HG03108 (cell line): ENCODE measurements around the gene ZBTB40.

ENCODE experiments used
- ATAC-seq: cut with Tn5 transposase; IDR thresholded peaks from one replicate; pipeline ENCODE4 v1.9.1; 2021; ENCODE audit warnings: moderate library complexity; ENCODE audit not compliant: unreplicated experiment

The ZBTB40 gene

GRCh38 chr1:22451702-22452480, at the start of gene ZBTB40:
ZBTB40 (plus strand) TSS chr1:22451851; CDS start chr1:22489949, 38,098 bp downstream.
- peak; percentile 68 for ATAC-seq

GRCh38 chr1:22402356-22403053, 49.1 kb upstream of the ZBTB40 start:
- no peak for ATAC-seq

GRCh38 chr1:22404486-22404885, 47.2 kb upstream of the ZBTB40 start:
- ATAC-seq: no peak

GRCh38 chr1:22406722-22407495, 44.7 kb upstream of the ZBTB40 start:
- no peak for ATAC-seq

- no peak for ATAC-seq
These were observed 43.4 kb upstream of the ZBTB40 start for GRCh38 chr1:22408230-22408629.

GRCh38 chr1:22410401-22410800, 41.2 kb upstream of the ZBTB40 start:
- no peak for ATAC-seq

- no peak for ATAC-seq
These were observed 40.6 kb upstream of the ZBTB40 start for GRCh38 chr1:22410928-22411495.

- ATAC-seq: no peak
These were observed 40.1 kb upstream of the ZBTB40 start for GRCh38 chr1:22411589-22411988.

- no peak for ATAC-seq
These were observed 38.5 kb upstream of the ZBTB40 start for GRCh38 chr1:22412932-22413727.

- ATAC-seq: no peak
These were observed 37.9 kb upstream of the ZBTB40 start for GRCh38 chr1:22413799-22414198.

- no peak for ATAC-seq
These were observed 37.4 kb upstream of the ZBTB40 start for GRCh38 chr1:22414244-22414751.

GRCh38 chr1:22415489-22415888, 36.2 kb upstream of the ZBTB40 start:
- ATAC-seq: no peak

GRCh38 chr1:22416555-22417454, 34.8 kb upstream of the ZBTB40 start:
- no peak for ATAC-seq

- no peak for ATAC-seq
These were observed 34.2 kb upstream of the ZBTB40 start for GRCh38 chr1:22417466-22417865.

- ATAC-seq: no peak
These were observed 33.3 kb upstream of the ZBTB40 start for GRCh38 chr1:22418312-22418711.

- no peak for ATAC-seq
These were observed 32.7 kb upstream of the ZBTB40 start for GRCh38 chr1:22418933-22419382.

GRCh38 chr1:22420455-22421053, 31.1 kb upstream of the ZBTB40 start:
- ATAC-seq: no peak

- no peak for ATAC-seq
These were observed 24.9 kb upstream of the ZBTB40 start for GRCh38 chr1:22426781-22427180.

- ATAC-seq: no peak
These were observed 23.0 kb upstream of the ZBTB40 start for GRCh38 chr1:22428672-22429071.
